IPS DF 4.7 (cell line): ENCODE results near the gene KIAA1549.
"Not testable (repeated sequence)": the region's sequence is repeated elsewhere in the genome, so short reads cannot be mapped to it uniquely, and the experiment has no call there.

ENCODE experiments used
- DNase-seq: peaks from one replicate; pipeline ENCODE4 v3.0.0-alpha.2; 2013; ENCODE audit warnings: low spot score; ENCODE audit errors: extremely low read depth

The KIAA1549 gene

DNA sequence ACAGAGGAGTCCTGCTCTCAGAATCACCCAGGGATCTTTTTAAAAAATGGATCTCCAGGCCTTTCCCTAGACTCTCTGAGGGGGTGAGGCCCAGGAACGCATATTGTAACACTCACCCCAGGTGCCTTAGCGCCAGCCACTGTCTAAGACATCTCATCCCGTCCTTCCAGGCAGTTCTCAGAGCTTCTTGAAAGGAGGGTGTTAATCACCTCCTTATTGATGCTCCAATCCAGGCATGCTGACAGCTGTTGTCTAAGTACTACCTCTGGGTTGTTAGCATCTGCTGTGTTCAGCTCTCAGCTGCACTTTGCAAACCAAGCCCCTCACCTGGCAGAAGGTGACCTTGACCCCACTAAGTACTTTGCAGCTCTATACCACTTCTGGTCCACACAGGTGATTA is 36.0 kb downstream of the KIAA1549 start:
- DNase-seq = no peak

DNA sequence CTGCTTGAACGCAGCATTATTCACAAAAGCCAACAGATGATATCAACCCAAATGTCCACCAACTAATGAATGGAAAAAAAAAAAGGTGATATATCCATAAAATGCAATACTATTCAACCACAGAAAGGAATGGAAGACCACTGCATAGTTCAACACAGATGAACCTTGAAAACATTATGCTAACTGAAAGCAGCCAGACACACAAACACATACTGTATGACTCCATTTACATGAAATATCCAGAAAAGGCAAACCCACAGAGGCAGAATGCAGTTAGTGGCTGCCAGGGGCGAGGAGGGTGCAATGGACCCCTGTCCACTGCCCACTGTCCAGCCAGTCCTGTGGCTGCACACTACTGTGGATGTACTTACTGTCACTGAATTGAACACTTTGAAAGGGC is 36.6 kb downstream of the KIAA1549 start:
- no peak for DNase-seq

DNA sequence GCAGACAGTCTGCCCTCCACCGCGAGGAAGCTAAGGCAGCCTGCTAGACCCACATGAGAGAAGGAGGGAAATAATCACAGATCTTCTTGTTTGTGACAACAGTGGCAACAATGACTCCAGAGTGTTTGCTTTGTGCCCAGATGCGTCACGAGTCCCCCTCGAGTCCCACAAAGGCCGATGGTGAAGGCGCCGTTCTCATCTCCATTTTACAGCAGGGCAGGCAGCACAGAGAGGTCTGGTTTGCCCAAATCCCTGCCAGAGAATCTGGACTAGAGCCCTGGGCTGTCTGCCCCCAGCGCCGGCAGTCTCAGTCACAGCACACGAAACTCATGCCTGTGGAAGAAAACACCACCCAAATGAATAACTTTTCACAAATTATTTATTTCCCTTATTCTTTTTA is 38.1 kb downstream of the KIAA1549 start:
- DNase-seq = no peak

DNA sequence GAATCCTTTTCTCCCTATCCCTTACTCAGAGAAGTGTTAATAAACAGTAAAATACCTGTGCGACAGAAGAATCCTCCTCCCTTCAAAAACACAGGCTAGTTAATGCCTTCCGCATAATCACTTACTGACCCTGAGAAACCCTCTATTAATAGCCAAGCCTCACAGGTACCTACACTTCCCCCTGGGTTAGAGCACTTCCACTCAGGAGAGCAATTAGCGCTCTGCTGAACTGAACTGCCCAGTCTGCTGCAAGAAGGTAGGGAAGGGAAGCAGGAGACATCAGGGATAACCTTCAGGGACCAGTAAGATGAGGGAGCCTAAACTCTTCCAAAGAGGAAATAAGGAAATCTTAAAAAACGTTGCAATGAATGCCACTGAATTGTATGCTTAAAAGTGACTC is 39.6 kb downstream of the KIAA1549 start:
- no peak for DNase-seq

DNA sequence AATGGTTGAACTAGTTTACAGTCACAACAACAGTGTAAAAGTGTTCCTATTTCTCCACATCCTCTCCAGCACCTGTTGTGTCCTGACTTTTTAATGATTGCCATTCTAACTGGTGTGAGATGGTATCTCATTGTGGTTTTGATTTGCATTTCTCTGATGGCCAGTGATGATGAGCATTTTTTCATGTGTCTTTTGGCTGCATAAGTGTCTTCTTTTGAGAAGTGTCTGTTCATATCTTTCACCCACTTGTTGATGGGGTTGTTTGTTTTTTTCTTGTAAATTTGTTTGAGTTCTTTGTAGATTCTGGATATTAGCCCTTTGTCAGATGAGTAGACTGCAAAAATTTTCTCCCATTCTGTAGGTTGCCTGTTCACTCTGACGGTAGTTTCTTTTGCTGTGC is 40.6 kb downstream of the KIAA1549 start:
- DNase-seq = not testable (repeated sequence)

DNA sequence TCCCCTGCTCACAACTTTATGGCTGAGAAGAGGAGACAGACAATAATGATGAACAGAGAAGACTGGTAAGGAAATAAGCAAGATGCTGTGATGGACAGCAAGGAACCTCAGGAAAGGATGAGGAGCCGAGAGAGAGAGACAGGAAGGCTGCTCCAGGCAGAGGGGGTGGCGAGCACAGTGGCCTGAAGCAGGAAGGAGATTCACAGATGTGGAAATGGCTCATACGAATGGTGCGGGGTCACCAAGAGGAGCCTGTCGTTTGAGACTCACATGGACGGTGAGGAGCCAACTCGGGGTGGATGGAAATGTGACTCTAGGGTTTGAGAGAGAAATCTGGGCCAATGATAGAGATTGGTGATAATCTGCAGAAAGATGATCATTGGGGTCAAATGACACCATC is 43.7 kb downstream of the KIAA1549 start:
- no peak for DNase-seq

DNA sequence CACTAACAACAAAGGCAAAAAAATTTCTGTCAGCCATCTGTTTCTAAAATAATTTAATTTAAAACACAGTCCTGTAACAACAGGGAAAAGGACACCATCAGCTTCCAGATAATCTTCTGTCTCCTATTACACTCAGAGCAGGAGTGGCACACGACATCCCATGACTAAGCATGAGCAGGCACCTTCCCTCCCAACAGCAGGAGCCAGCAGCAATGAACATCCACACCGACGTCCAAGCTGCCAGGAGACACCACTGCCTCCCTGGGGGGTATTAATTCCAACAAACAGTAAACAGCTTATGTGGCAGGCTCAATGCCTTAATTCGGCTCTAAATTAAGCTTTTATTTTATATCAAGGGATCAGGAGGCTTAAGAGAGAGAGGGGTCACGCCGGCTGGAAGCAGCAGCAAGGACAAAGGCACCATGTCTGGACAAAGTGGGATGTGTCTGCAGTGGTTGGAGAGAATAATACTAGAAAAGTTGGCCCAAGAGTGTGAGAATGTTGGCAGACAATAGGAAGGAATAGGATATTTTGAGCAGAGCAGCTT is 45.7 kb downstream of the KIAA1549 start:
- DNase-seq = no peak

DNA sequence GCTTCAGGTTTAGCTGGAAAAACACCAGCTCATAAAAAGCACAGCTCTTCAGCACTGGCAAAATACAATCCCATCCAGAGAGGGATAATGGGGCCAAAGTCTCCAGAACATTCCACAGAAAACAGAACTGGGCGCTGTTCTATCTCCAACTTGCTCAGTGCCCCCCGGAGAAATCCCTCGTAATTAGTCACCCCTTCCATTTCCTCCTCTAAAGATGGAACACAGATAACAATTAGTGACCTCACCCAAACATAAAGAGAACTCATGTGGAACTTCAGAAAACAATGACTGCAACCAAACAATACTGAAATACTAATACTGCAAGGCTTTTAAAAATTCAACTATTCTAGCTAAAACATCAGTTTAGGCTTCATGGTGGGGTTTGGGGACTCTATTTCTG is 46.3 kb downstream of the KIAA1549 start:
- DNase-seq = no peak

DNA sequence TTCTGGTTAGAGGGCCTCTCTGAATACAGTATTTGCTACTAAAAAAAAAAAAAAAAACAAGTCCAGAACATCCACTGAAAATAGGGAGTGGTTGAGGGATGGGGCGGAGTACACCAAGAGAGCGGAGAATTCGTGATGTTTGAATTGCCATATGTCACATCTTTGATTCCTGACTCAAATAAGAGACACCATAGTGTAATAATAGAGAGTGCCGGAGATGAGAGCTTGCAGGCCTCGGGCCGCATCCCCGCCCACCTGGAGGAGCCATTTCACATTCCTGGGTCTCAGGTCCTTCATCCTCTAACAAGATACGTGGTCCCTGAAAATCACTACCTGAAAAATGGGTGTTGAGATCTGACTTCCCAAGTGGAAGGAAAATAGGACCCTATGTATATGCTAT is 46.8 kb downstream of the KIAA1549 start:
- no peak for DNase-seq

DNA sequence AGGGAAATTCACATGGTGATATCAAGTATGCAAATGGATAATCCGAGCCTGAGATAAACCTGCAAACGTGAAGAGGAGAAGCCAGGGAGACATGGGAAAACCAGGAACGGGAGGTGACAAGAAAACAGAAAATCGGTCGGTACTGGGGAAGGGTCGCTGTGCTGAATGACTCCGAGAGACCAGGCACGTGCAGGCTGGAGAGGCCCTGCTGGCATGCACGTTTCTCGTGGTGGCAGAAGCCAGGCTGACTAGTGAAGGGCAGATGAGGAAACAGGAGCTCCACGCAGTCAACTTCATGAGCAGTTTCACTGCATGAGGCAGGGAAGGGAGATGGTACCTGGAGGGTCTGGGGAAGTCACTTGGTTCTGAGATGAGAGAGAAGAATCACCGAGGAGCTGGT is 48.3 kb downstream of the KIAA1549 start:
- no peak for DNase-seq

DNA sequence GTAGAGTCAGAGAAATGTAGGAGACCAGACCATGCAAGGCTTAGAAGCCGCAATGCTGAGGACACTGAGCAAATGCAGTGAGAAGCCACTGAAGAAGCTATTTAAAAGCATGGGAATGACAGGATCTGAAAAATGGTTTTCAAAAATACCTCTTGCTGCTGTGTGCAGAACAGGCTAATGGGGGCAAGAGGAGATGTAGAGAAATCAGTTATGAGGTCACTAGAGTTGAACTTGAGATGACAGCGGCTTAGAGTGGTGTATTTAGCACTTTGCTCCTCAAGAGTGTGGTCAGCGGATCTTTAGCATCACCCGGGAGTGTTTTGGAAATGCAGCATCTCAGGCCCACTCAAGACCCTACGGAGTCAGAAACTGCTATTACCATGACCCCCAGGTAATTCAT is 48.8 kb downstream of the KIAA1549 start:
- no peak for DNase-seq

DNA sequence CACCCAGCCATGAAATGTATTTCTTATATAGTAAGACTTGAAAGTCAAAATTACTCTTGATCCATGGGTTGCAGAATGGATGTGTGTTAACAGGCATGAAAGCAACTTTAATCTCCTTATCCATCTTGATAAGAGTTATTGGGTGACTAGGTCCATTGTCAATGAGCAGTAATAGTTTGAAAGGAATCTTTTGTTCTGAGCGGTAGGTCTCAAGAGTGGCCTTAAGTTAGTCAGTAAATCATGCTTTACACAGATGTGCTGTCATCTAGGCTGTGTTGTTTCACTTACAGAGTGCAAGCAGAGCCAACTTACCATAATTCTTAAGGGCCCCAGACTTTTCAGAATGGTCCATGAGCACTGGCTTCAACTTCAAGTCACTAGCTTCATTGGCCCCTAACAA is 51.2 kb downstream of the KIAA1549 start:
- no peak for DNase-seq

DNA sequence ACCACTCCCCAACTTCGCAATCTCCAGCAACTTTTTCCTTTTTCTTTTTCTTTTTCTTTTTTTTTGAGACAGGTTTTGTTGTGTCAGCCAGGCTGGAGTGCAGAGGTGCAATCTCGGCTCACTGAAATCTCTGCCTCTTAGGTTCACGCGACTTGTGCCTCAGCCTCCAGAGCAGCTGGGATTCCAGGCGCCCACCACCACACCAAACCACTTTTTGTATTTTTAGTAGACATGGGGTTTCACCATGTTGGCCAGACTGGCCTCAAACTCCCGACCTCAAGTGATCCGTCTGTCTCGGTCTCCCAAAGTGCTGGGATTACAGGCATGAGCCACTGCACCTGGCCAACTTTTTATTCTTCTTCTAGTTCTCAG is 55.0 kb downstream of the KIAA1549 start:
- DNase-seq = no peak

DNA sequence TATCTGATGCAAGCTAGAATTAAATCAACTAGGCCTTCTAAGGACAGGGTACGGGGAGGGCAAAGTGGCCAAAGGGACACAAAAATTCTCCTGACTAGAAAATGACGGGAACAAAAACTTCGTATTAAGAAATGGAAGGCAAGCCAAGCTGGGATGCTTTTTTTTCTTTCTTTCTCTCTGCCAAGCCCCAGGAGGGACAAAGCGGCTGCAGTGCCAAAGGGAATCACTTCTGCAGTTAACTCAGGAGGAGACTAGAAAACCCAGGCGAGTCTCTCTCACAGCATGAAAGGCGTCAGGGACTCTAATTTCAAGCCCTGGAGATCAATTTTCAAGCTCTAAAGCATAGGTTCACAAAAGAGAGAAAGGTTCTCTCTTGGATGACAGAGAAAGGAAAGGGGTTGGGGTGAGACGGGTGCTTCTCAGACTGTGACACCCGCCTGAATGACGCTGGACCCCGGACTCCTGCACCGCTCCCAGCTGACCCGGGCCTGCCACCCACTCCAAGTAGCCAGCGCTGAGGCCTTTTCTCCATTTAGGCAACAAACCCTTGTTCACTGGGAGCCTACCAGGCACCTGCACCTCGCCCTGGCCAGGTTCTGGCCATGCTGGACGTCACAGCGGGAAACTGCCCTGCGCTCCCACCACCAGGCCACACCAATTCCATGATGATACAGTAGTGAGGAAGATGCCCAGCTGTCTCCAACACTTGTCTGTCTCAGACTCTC is 56.5 kb downstream of the KIAA1549 start:
- DNase-seq = no peak

DNA sequence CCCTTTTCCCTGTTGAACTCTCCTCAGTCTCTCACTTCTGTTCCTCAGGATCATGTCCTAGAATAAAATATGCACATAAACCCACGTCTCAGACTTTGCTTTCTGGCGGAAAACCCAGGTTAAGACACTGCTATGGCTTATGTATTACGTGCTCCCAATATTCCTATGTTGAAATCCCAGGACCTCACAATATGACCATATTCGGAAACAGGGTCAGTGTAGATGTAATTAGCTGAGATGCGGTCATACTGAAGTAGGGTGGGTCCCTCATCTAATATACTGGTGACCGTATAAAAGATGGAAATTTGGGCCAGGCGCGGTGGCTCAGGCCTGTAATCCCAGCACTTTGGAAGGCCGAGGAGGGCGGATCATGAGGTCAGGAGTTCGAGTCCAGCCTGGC is 59.9 kb downstream of the KIAA1549 start:
- DNase-seq = no peak

DNA sequence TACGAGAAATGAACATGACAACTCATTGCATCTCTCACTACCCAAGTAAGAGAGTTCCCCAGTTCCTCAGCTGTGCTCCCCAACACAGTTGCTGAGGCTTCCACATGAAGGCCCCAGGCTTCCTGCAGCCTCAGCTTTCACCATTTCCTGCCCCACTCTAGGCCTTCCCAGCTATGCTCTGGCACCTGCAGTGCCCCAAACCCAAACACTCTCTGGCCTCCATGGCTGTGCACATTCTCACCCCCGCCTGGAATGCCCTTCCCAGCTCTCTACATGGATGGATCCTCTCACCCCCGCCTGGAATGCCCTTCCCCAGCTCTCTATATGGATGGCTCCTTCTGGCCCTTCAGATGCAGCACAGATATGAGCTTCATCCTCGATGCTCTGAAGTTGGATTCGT is 61.3 kb downstream of the KIAA1549 start:
- no peak for DNase-seq

DNA sequence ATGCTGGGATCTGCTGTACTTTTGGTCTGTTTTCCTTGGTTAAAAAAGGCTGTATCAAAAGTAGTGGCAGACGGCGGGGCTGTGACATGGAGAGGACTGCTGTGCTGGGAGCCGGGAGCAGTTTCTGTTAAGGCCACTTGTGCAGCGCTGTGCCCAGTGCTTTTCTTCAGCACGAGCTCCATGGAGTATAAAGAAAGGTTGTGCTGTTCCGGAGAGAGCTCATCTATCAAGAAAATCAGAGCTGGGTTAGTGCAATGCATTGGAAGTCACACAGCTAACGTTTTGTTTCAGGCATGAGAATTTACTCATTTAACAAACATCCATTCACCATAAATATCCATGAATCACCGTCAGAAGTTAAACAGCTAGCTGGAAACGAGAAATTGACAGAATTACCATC is 62.0 kb downstream of the KIAA1549 start:
- no peak for DNase-seq

DNA sequence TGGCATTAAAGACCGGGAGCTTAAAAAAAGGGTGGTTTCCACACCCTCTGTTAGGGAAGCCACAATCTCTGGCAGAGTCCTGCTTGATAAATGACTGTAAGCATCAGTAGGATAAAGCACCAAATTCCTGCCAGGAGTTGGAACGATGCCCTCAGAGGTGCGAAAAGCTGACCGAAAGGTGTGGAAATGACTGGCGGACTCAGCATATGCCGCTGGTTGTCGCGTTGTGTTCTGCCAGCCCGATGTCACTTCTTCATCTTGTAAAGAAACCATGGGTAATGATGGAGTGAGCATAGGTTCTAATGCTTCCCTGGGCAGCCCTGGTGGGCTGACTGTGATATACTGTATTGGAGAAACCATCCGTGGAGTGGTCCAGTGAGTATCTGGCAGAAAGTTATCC is 62.4 kb downstream of the KIAA1549 start:
- no peak for DNase-seq

DNA sequence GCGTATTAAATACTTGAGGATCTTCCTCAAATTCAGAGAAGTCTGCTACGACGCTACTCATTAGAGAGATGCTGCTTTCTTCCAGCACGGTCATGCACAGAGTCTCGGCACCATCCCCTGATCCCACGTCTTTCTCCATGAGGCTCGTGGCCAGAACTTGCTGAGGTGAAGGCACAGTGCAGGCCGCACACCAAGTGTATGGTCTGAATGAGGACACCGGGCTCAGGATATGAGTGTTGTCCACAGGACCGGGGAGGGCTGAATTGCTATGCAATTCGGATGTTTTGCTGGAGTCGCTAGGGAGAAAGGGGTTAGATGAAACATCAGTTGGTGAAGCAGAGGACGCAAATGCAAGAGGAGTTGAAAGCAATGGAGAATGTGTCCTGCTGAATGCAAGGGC is 63.0 kb downstream of the KIAA1549 start:
- no peak for DNase-seq

DNA sequence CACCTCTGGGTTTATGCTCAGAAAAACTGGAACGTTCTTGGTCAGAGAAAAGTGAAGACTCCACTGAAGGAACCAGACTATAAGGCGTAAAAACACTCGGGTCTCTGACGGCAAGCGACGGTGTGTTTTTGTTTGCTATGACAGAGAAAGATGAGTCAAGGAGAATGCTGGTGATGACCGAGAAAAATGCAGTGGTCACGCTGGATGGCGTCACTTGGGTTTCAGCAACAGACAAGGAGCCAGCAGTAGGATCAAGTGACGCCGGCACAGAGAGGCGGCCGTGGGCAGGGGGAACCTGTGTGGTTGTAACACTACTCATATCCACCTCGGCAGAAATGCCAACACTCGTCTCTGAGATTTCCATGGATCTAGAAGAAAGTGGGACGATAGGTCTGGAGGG is 63.4 kb downstream of the KIAA1549 start:
- DNase-seq = no peak

DNA sequence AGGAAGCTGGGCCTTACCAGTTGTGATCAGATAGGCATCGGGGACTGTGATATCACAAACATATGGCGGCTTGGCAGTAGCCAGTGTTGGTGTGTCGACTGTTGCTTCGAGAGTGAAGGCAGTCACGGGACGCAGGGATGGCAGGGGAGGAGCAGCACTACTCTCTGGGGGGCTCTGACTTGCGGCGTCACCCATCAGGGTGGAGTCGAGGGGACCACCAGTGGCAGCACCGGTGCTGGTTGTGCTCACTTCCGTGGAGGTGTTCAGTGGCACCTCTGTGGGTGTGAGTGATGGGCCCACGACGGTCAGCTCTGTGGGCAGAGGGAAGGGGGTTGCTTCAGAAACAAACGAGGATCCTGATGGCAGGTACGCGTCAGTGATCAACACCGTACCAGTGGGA is 64.5 kb downstream of the KIAA1549 start:
- DNase-seq = no peak

DNA sequence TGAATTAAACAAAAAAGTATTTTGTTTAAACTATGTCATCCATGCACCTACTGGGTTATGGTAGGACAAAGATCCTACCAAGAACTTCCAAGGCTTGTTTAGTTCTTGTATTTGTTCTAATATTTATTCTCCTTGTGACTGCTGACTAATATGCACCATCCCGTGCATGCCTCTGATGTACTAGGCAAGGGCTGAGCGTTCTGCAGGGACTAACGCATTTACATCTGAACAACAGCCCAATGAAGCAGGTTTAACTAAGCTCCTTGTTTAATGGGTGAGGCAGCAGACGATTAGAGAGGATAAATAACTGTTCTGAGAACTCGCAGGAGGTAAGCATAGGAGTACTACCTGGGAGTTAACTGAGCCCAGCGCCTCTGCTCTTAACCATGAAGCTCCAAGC is 64.9 kb downstream of the KIAA1549 start:
- DNase-seq = no peak

DNA sequence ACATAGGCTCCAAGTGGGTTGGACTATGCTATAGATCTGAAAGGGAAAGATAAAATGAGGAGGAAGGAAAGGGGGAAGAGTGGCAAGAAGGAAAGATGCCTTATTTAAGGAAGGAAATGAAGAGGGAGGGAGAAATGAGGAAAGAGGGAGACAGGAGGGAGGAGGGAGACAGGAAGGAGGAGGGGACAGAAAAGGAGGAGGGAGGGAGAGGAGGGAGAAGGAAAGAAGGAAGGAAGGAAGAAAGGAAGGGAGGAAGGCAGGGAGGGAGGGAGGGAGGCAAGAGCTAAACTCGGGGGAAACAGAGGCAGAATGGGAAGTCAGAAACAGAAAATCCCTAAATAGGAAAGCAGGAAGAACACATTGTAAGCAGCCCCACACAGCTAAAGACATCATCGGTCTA is 67.4 kb downstream of the KIAA1549 start:
- no peak for DNase-seq

DNA sequence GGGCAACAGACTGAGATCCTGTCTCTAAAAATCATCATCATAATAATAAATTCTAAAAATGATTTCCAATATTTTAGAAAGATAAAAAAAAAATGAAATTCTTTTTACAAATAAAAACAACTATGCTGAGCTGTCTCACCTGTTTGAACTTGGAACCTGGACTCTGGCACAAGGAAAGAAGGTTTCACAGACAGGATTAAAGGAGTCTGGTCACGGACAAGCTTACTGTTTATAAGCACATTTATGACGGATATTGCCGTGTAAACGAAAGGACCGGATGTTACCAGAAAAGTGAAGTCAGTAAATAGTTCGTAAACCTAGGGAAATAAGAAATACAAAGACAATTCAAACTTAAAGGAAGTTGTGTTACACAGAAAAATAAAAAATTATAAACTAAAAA is 70.2 kb downstream of the KIAA1549 start:
- DNase-seq = no peak
